ENCODE data around the gene TSC1. TPM values are rescaled to one million over a fixed set of nuclear protein-coding genes. Genes with fewer than 3 reads are reported as not detected.

TSC1 gene
- total and polyA plus RNA-seq, 2 experiments from 2014 or later = 23.7 to 48.0 TPM

- Mint-ChIP-seq H3K4me3 (no peak overlapping the region), H3K9me3 (no peaks in the 10 kb centered on the region), H3K36me3 (ENCODE audit: low read depth) (no peaks in the 10 kb centered on the region), H3K4me1 (peaks cover 4% of the 10 kb centered on the region), H3K27me3 (ENCODE audit: insufficient read depth, low read depth, poor library complexity) (peaks cover 16% of the 10 kb centered on the region), H3K27ac (no peak overlapping the region)
- H3K27ac ChIP-seq (ENCODE audit: low read depth) = no peak overlapping the region
- TF ChIP-seq EZH2phosphoT487 (IDR thresholded peaks at IDR 0.05; ENCODE audit: unreplicated experiment) (no peak), STAT1 (IDR thresholded peaks at IDR 0.05; ENCODE audit: unreplicated experiment) (no peak), EZH2 (IDR thresholded peaks at IDR 0.05; ENCODE audit: low read depth, unreplicated experiment) (no peak), ZNF462 (CRISPR knock-in tag; IDR thresholded peaks at IDR 0.05) (no peak)
- DNase-seq (ENCODE audit: low spot score) (no peak), ATAC-seq (no peak)
- no peaks in the 10 kb centered on the region; the same call in 1 of the 2 replicates for H3K4me1 ChIP-seq (ENCODE audit: insufficient read depth)
- H4K20me1 ChIP-seq (replicated peaks; ENCODE audit: insufficient read depth) = no peaks in the 10 kb centered on the region
- H3K9me2 ChIP-seq (ENCODE audit: insufficient read depth) = no peaks in the 10 kb centered on the region
- H3K27me3 ChIP-seq (ENCODE audit: insufficient read depth) = peaks cover 3% of the 10 kb centered on the region
- no peak overlapping the region for H3K4me3 ChIP-seq
- no peaks in the 10 kb centered on the region for H3K36me3 ChIP-seq (ENCODE audit: insufficient read depth)
- no peak overlapping the region for H3K4me2 ChIP-seq
- H3F3A ChIP-seq (replicated peaks; ENCODE audit: low read depth) = no peaks in the 10 kb centered on the region
- no peak overlapping the region for H2AFZ ChIP-seq
- H3K79me2 ChIP-seq (replicated peaks; ENCODE audit: insufficient read depth) = no peaks in the 10 kb centered on the region
These were observed 40.0 kb upstream of the TSC1 start for GRCh38 chr9:132984202-132985070.

Measured in GM23338 (cell line).